GM21528 (cell line): ENCODE results near the gene MEF2B.
"Not testable (repeated sequence)": the region's sequence is repeated elsewhere in the genome, so short reads cannot be mapped to it uniquely, and the experiment has no call there.

ENCODE experiments used
- ATAC-seq: cut with Tn5 transposase; IDR thresholded peaks from one replicate; pipeline ENCODE4 v1.9.1; 2021; ENCODE audit warnings: mild to moderate bottlenecking, moderate library complexity; ENCODE audit not compliant: unreplicated experiment, low FRiP score

The MEF2B gene

GRCh38 chr19:19159534-19159933 is 10.5 kb downstream of the MEF2B start:
- no peak for ATAC-seq

- ATAC-seq: no peak
Observed at GRCh38 chr19:19157808-19158207, 12.3 kb downstream of the MEF2B start.

- peak; percentile 68 for ATAC-seq
Observed at GRCh38 chr19:19155495-19156219, 14.4 kb downstream of the MEF2B start.

GRCh38 chr19:19154768-19155494 is 15.1 kb downstream of the MEF2B start:
- no peak for ATAC-seq

- no peak for ATAC-seq
Observed at GRCh38 chr19:19152668-19153384, 17.2 kb downstream of the MEF2B start.

GRCh38 chr19:19151418-19151817 is 18.6 kb downstream of the MEF2B start:
- ATAC-seq: no peak

- ATAC-seq: no peak
Observed at GRCh38 chr19:19149435-19149834, 20.6 kb downstream of the MEF2B start.

- ATAC-seq: not testable (repeated sequence)
Observed at GRCh38 chr19:19148504-19148903, 21.6 kb downstream of the MEF2B start.

GRCh38 chr19:19147344-19147743 is 22.7 kb downstream of the MEF2B start:
- no peak for ATAC-seq

- no peak for ATAC-seq
Observed at GRCh38 chr19:19146865-19147264, 23.2 kb downstream of the MEF2B start.

- ATAC-seq: no peak
Observed at GRCh38 chr19:19145684-19146608, 24.1 kb downstream of the MEF2B start.

- ATAC-seq: no peak
Observed at GRCh38 chr19:19145281-19145680, 24.8 kb downstream of the MEF2B start.

- ATAC-seq: no peak
Observed at GRCh38 chr19:19142347-19142746, 27.7 kb downstream of the MEF2B start.

GRCh38 chr19:19140476-19140875 is 29.6 kb downstream of the MEF2B start:
- ATAC-seq: no peak

GRCh38 chr19:19139876-19140229 is 30.2 kb downstream of the MEF2B start:
- ATAC-seq: no peak

- peak; percentile 94 for ATAC-seq
Observed at GRCh38 chr19:19138109-19138981, 31.7 kb downstream of the MEF2B start, which contains the start of gene TMEM161A. Gene TMEM161A, minus strand, starts transcription at chr19:19138478. Its CDS starts 50 bp downstream, at chr19:19138428.

- no peak for ATAC-seq
Observed at GRCh38 chr19:19137556-19138108, 32.4 kb downstream of the MEF2B start.

- not testable (repeated sequence) for ATAC-seq
Observed at GRCh38 chr19:19135713-19136112, 34.4 kb downstream of the MEF2B start.

GRCh38 chr19:19134687-19135158 is 35.3 kb downstream of the MEF2B start:
- ATAC-seq: no peak
